ENCODE results near the gene UCP1.

- TF ChIP-seq, protein P1, sequence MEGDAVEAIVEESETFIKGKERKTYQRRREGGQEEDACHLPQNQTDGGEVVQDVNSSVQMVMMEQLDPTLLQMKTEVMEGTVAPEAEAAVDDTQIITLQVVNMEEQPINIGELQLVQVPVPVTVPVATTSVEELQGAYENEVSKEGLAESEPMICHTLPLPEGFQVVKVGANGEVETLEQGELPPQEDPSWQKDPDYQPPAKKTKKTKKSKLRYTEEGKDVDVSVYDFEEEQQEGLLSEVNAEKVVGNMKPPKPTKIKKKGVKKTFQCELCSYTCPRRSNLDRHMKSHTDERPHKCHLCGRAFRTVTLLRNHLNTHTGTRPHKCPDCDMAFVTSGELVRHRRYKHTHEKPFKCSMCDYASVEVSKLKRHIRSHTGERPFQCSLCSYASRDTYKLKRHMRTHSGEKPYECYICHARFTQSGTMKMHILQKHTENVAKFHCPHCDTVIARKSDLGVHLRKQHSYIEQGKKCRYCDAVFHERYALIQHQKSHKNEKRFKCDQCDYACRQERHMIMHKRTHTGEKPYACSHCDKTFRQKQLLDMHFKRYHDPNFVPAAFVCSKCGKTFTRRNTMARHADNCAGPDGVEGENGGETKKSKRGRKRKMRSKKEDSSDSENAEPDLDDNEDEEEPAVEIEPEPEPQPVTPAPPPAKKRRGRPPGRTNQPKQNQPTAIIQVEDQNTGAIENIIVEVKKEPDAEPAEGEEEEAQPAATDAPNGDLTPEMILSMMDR (IDR thresholded peaks at IDR 0.05) = no peak
- no peak for TF ChIP-seq EP300 (IDR thresholded peaks at IDR 0.05)
Observed at GRCh38 chr4:140569307-140569638, 512 bp upstream of the UCP1 start.
